OCI-LY7 (cell line): ENCODE measurements around the gene ATP2B1. TPM values are rescaled to one million over a fixed set of nuclear protein-coding genes. Genes with fewer than 3 reads are reported as not detected.

Source experiments
- BruUV-seq: library from RNA; stranded (reverse); fragments of 400-500 nt; replicated peaks from 2 replicates; lab custom pipeline; 2021; lab: Mats Ljungman, UMichigan
- CTCF ChIA-PET: fragments of 300-600 bp; sonication (Branson Sonifier 250); formaldehyde crosslinking; loops from one replicate; lab custom pipeline; 2022; ENCODE audit warnings: antibody characterized with exemption; ENCODE audit not compliant: unreplicated experiment; lab: Charles Lee
- POLR2A ChIA-PET: fragments of 300-600 bp; sonication (Branson Sonifier 250); formaldehyde crosslinking; loops from one replicate; lab custom pipeline; 2022; ENCODE audit warnings: antibody characterized with exemption; lab: Charles Lee
- DNase-seq: peaks from one replicate; pipeline ENCODE4 v3.0.0-alpha.2; 2015; ENCODE audit warnings: low spot score
- H2AFZ ChIP-seq: fragments of 200-600 bp; sonication (generic), shearing (Covaris generic); 2 replicates; pipeline ENCODE4 v1.6.1; 2014; ENCODE audit warnings: mild to moderate bottlenecking, antibody characterized with exemption, low read length, moderate library complexity
- H3K27ac ChIP-seq: fragments of 200-600 bp; sonication (generic); 2 replicates; pipeline ENCODE4 v1.5.1; 2014; ENCODE audit warnings: mixed run types, low read depth, mild to moderate bottlenecking, moderate library complexity, low read length, inconsistent platforms; ENCODE audit not compliant: poor library complexity, severe bottlenecking
- H3K36me3 ChIP-seq: fragments of 200-600 bp; sonication (generic); 2 replicates; pipeline ENCODE4 v1.6.1; 2014; ENCODE audit warnings: mild to moderate bottlenecking, antibody characterized with exemption, low read length, moderate library complexity, mixed read lengths; ENCODE audit not compliant: insufficient read depth
- H3K4me1 ChIP-seq: fragments of 200-600 bp; sonication (generic); 2 replicates; pipeline ENCODE4 v1.5.1; 2014; ENCODE audit warnings: mild to moderate bottlenecking, low read length; ENCODE audit not compliant: insufficient read depth, poor library complexity, severe bottlenecking
- H3K4me2 ChIP-seq: fragments of 200-600 bp; sonication (generic); 2 replicates; pipeline ENCODE4 v1.6.1; 2014; ENCODE audit warnings: mild to moderate bottlenecking, low read length
- H3K4me3 ChIP-seq: fragments of 200-600 bp; sonication (generic); 2 replicates; pipeline ENCODE4 v1.5.1; 2014; ENCODE audit warnings: mild to moderate bottlenecking, low read depth, low read length; ENCODE audit not compliant: poor library complexity, severe bottlenecking
- H3K79me2 ChIP-seq: fragments of 200-600 bp; sonication (generic); 2 replicates; pipeline ENCODE4 v1.6.1; 2016; ENCODE audit warnings: low read depth, mild to moderate bottlenecking, low read length, moderate library complexity, mixed read lengths; ENCODE audit not compliant: insufficient read depth
- H3K9me2 ChIP-seq: fragments of 200-600 bp; sonication (generic); 2 replicates; pipeline ENCODE4 v1.6.1; 2016; ENCODE audit warnings: mild to moderate bottlenecking, low read length, mixed read lengths; ENCODE audit not compliant: insufficient read depth
- H3K9me3 ChIP-seq: fragments of 200-600 bp; sonication (generic); 2 replicates; pipeline ENCODE4 v1.6.1; 2014; ENCODE audit warnings: mild to moderate bottlenecking, mixed run types, low read length, mixed read lengths
- H4K20me1 ChIP-seq: fragments of 200-600 bp; sonication (generic); 2 replicates; pipeline ENCODE4 v1.6.1; 2014; ENCODE audit warnings: mild to moderate bottlenecking, antibody characterized with exemption, low read length, moderate library complexity, mixed read lengths; ENCODE audit not compliant: insufficient read depth
- CTCF ChIP-seq: fragments of 200-600 bp; sonication (generic); conservative IDR thresholded peaks from 2 replicates; pipeline ENCODE4 v1.5.1; 2014; ENCODE audit warnings: mild to moderate bottlenecking, antibody characterized with exemption, low read length, moderate library complexity, mixed read lengths
- EZH2phosphoT487 ChIP-seq: fragments of 200-600 bp; sonication (generic); IDR thresholded peaks from 2 replicates; pipeline ENCODE4 v1.6.1; 2018; ENCODE audit warnings: low read depth, borderline replicate concordance, mild to moderate bottlenecking, mixed run types, antibody characterized with exemption, low read length, moderate library complexity, mixed read lengths
- intact Hi-C: fragments of 100-400 bp; cut with micrococcal nuclease; formaldehyde crosslinking; loops from one replicate; pipeline ENCODE4 v1.10.0; 2022; ENCODE audit not compliant: unreplicated experiment
- total RNA-seq, 2 experiments: library from RNA; depleted of rRNA in 1 of 2; stranded (reverse); fragments of >200 nt in 1 of 2; shearing (Covaris generic) in 1 of 2; gene quantifications; 2 replicates each; pipeline ENCODE4 v1.2.3, GENCODE V29; 2014 to 2022

ATP2B1 gene
- total RNA-seq, 2 experiments from 2014 or later, result 58.5 to 74.9 TPM

GRCh38 chr12:89593233-89593632 is 115.4 kb downstream of the ATP2B1 start:
- Histone ChIP-seq H4K20me1 (no peaks in the 10 kb centered on the region), H3K36me3 (peaks cover 64% of the 10 kb centered on the region), H3K4me1 (no peaks in the 10 kb centered on the region), H3K4me2 (no peak overlapping the region), H3K27ac (no peak overlapping the region), H3K4me3 (no peak overlapping the region), H3K9me3 (no peaks in the 10 kb centered on the region), H2AFZ (no peak overlapping the region), H3K9me2 (no peaks in the 10 kb centered on the region), H3K79me2 (no peaks in the 10 kb centered on the region)
- ChIA-PET POLR2A (no interaction called here), CTCF (no interaction called here)
- TF ChIP-seq EZH2phosphoT487 (no peak), CTCF (no peak)
- DNase-seq, result no peak
- intact Hi-C loops, result no loop called here
- no TSS peak for BruUV-seq

GRCh38 chr12:89589753-89590152 is 118.9 kb downstream of the ATP2B1 start:
- DNase-seq, result no peak
- peaks cover 70% of the 10 kb centered on the region for H3K36me3 ChIP-seq
- no peaks in the 10 kb centered on the region for H3K9me3 ChIP-seq
- no TSS peak for BruUV-seq
- H3K4me3 ChIP-seq, result no peak overlapping the region
- H3K4me1 ChIP-seq, result no peaks in the 10 kb centered on the region
- H3K79me2 ChIP-seq, result no peaks in the 10 kb centered on the region
- H3K9me2 ChIP-seq, result no peaks in the 10 kb centered on the region
- H2AFZ ChIP-seq, result no peak overlapping the region
- ChIA-PET POLR2A (interaction anchor here (0.7 kb wide), 1 partner anchor 13 kb away, joined by 3 read pairs; no protein-coding TSS in a partner anchor), CTCF (no interaction called here)
- no peaks in the 10 kb centered on the region for H4K20me1 ChIP-seq
- TF ChIP-seq EZH2phosphoT487 (no peak), CTCF (no peak)
- H3K27ac ChIP-seq, result no peak overlapping the region
- intact Hi-C loops, result no loop called here
- H3K4me2 ChIP-seq, result no peak overlapping the region

- Histone ChIP-seq H3K79me2 (no peaks in the 10 kb centered on the region), H3K9me3 (no peaks in the 10 kb centered on the region), H3K4me2 (no peak overlapping the region), H3K9me2 (no peaks in the 10 kb centered on the region), H2AFZ (no peak overlapping the region), H3K4me3 (no peak overlapping the region), H4K20me1 (no peaks in the 10 kb centered on the region), H3K4me1 (no peaks in the 10 kb centered on the region), H3K27ac (no peak overlapping the region), H3K36me3 (no peaks in the 10 kb centered on the region)
- no TSS peak for BruUV-seq
- TF ChIP-seq CTCF (no peak), EZH2phosphoT487 (no peak)
- ChIA-PET POLR2A (no interaction called here), CTCF (no interaction called here)
- no peak for DNase-seq
- intact Hi-C loops, result no loop called here
Measured at GRCh38 chr12:89578499-89578898, 130.1 kb downstream of the ATP2B1 start.
